Effector memory CD8-positive, alpha-beta T cell (primary cell): ENCODE results near the gene ASPHD1.

Experiments used
- ATAC-seq: fragments of 150-1000 bp; cut with Tn5 transposase; replicated peaks from 2 replicates; pipeline ENCODE4 v1.10.0; 2021; ENCODE audit warnings: mild to moderate bottlenecking, moderate library complexity
- DNase-seq, 3 experiments: peaks; one replicate each; pipeline ENCODE4 v3.0.0; 2021
- H3K27ac Mint-ChIP-seq, 2 donors: one replicate each; pipeline ENCODE4 v1.8.0; 2022; ENCODE audit warnings: mild to moderate bottlenecking in 2 of 2, mixed read lengths in 2 of 2, moderate library complexity in 2 of 2
- H3K27me3 Mint-ChIP-seq, 2 donors: one replicate each; pipeline ENCODE4 v1.8.0; 2022; ENCODE audit warnings: mixed read lengths in 2 of 2
- H3K36me3 Mint-ChIP-seq: one replicate; pipeline ENCODE4 v1.8.0; 2022; ENCODE audit warnings: mild to moderate bottlenecking, moderate library complexity, mixed read lengths; ENCODE audit not compliant: insufficient read depth
- H3K4me1 Mint-ChIP-seq, 2 donors: one replicate each; pipeline ENCODE4 v1.8.0; 2022; ENCODE audit warnings: low read depth in 2 of 2, mixed read lengths in 2 of 2
- H3K4me3 Mint-ChIP-seq, 2 donors: one replicate each; pipeline ENCODE4 v1.8.0; 2022; ENCODE audit warnings: mild to moderate bottlenecking in 2 of 2, mixed read lengths in 2 of 2, moderate library complexity in 2 of 2
- H3K9me3 Mint-ChIP-seq, 2 donors: one replicate each; pipeline ENCODE4 v1.8.0; 2022; ENCODE audit warnings: mixed read lengths in 2 of 2

ASPHD1 gene

DNA sequence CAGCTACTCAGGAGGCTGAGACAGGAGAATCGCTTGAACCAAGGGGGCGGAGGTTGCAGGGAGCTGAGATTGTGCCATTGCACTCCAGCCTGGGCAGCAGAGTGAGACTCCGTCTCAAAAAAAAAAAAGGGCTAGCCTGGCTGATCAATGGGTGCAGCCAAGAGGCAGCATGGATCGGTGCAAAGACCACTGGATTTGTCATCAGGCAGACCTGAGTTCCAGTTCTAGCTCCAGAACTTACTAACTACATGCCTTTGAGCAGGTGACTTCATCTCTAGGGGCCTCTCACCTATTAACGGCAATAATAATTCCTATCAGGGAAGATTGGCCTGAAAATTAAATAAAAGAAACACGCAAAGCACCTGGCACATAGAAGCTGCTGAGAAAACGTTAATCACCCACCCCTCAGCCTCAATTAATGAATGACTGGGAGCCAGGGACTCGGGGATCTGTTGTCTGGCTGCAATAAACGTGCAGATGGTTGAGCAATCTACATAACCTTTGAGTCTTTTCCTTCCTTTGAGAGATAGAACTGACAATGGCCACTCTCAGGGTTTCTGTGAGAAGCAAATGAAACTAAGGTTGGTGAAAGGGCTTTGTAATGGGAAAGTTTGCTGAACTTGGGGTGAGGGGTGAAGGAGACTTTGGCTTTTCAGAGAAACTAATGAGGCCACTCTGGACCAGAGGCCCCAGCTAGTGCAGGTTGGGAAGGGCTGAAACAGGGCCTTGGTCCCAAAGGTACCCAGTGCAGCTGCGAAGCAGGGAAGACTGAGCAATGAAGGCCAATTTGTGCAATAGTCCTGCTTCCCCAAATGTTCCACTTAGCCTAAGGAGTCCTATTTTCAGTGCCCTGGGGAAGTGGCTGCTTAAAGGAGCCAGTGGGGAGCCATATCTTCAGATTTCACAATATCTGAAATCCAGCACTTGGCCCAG lies 8.5 kb upstream of the ASPHD1 start:
- ATAC-seq: no peak
- Mint-ChIP-seq H3K27me3 (peaks cover 15 to 48% of the 10 kb centered on the region in 2 donors), H3K27ac (no peak overlapping the region), H3K9me3 (no peaks in the 10 kb centered on the region), H3K36me3 (no peaks in the 10 kb centered on the region), H3K4me1 (no peaks in the 10 kb centered on the region), H3K4me3 (no peak overlapping the region)
- DNase-seq: no peak

DNA sequence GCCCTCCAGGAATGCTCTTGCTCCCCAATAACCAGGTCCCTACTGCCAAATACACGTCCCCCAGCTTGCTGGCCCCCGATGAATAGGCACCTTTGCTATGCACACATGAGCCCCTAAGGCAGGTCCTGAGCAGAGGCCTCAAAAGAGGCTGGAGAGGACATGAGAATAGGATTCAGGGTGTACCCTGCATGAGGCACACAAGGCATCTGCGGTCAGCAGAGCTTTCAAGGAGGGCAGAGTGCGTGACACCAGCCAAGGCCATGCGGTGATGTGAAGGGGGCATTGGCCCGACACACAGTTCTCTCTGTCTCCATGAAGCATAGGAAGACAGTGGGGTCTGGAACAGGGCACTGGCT lies 7.9 kb upstream of the ASPHD1 start:
- no peaks in the 10 kb centered on the region for H3K9me3 Mint-ChIP-seq
- no peak for DNase-seq
- ATAC-seq: no peak
- H3K27ac Mint-ChIP-seq: no peak overlapping the region
- no peak overlapping the region for H3K4me3 Mint-ChIP-seq
- H3K36me3 Mint-ChIP-seq: no peaks in the 10 kb centered on the region
- H3K27me3 Mint-ChIP-seq: peaks cover 21 to 54% of the 10 kb centered on the region in 2 donors
- no peaks in the 10 kb centered on the region for H3K4me1 Mint-ChIP-seq

DNA sequence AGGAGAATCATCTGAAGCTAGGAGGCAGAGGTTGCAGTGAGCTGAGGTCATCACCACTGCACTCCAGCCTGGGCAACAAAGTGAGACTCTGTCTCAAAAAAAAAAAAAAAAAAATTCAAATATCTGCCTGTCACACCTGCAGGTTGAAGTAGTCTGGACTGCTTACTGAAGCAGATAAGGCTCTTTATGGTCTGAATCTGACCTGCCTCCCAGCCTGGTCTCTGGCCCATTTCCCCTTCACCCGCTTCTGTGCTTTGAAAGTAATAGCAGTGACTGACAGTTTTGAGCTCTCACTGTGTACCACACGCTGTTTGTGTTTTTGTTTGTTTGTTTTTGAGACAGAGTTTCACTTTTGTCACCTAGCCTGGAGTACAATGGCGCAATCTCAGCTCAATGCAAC lies 6.7 kb upstream of the ASPHD1 start:
- Mint-ChIP-seq H3K4me1 (no peaks in the 10 kb centered on the region), H3K27ac (no peak overlapping the region), H3K9me3 (no peaks in the 10 kb centered on the region), H3K27me3 (peaks cover 32 to 62% of the 10 kb centered on the region in 2 donors), H3K36me3 (no peaks in the 10 kb centered on the region), H3K4me3 (no peak overlapping the region)
- no peak for DNase-seq
- no peak for ATAC-seq

DNA sequence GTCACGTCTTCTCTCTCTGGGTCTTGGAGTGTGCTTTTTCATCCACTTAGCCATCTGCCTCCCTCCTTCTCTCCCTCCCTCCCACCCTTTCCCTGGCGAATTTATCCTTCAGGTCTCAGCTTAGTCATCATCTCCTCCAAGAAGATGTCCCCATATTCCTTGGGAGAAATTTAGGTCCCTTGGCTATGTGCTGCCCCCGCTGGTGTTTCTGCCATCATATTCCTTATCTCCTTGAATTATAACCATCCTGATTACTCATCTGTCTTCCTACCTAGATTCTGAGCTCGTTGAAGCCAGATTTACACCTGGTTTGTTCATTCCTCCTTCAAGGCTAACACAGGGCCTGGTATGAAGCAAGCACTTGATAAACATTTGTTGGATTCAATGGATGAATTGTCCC lies 5.9 kb upstream of the ASPHD1 start:
- Mint-ChIP-seq H3K4me1 (no peaks in the 10 kb centered on the region), H3K9me3 (no peaks in the 10 kb centered on the region), H3K27me3 (peaks cover 36 to 62% of the 10 kb centered on the region in 2 donors), H3K36me3 (no peaks in the 10 kb centered on the region), H3K27ac (no peak overlapping the region), H3K4me3 (no peak overlapping the region)
- no peak for ATAC-seq
- no peak for DNase-seq

DNA sequence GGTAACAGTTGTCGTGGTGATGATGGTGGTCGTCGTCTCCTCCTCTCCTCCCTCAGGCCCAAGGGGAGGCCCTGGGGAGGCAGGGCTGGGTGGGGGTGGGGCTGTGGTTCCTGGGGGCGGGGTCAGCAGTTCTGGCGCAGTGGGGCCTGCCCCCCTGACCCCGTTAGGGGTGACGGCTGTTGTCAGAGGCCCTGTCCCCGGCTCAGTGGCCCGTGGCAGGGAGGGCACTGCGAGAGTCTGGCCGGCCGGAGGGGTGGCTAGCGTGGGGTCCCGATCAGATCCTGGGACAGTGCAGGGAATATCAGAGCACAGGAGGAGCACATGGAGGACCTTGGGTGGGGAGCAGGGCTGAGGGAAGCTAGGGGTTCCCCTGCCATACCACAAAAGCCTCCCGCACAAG lies 3.4 kb upstream of the ASPHD1 start:
- H3K27me3 Mint-ChIP-seq: peaks cover 36 to 70% of the 10 kb centered on the region in 2 donors
- no peaks in the 10 kb centered on the region for H3K9me3 Mint-ChIP-seq
- no peaks in the 10 kb centered on the region for H3K36me3 Mint-ChIP-seq
- H3K4me1 Mint-ChIP-seq: peaks cover 1 to 6% of the 10 kb centered on the region in 2 donors
- no peak overlapping the region for H3K27ac Mint-ChIP-seq
- ATAC-seq (no peak), DNase-seq (no peak)
- H3K4me3 Mint-ChIP-seq: no peak overlapping the region

DNA sequence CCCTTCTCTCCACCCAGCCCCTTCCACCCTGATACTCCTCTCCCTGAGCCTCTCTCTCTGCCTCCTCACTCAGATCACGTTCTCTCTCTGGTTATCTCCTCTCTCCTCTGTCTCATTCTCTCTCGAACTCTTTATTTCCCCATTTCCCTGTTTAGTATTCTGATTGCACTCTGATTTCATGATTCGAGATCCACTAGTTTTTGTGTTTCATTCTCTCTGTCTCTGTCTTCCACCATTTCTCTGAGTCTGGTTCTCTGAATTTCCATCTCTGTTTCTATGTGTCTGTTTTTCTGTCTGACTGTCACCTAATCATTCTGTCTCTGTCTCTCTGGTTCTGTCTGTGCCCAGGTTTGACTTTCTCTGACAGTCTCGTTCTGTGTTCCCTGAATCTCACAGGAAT lies 3.0 kb upstream of the ASPHD1 start:
- Mint-ChIP-seq H3K36me3 (no peaks in the 10 kb centered on the region), H3K27ac (no peak overlapping the region), H3K9me3 (no peaks in the 10 kb centered on the region), H3K27me3 (peaks cover 36 to 65% of the 10 kb centered on the region in 2 donors), H3K4me1 (peaks cover 1 to 6% of the 10 kb centered on the region in 2 donors), H3K4me3 (no peak overlapping the region)
- DNase-seq: no peak
- no peak for ATAC-seq

DNA sequence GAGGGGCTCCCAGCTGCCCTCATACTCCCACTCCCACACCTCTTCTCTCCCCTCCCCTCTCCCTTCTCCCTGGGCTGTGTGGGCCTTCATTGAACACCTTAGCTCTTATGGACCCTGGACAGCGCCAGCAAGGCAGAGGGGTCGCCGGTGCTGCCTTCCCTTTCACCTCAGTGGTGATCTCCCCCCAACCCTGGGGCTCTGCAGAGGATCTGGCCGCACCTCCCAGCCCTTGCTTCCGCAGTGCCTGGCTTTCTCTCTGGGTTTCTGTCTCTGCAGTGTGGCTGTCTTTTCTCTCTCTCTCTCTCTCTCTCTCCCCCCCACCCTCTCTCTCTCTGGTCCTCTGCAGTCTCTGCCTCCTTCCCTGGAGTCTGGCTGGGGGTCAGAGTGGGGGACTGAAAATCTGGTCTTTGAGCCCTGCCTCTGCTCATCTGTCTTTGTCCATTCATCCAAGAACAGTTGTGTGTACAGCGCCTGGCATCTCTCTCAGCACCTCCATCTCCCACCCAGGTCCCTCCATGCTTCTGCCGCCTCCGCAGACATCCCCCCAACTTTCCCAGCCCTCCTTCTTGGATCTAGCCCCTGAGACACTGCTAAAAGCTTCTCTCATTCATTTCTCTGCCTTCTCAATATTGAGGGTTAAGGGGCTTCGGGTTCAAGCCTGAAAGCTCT lies 2.0 kb upstream of the ASPHD1 start:
- DNase-seq (no peak), ATAC-seq (no peak)
- Mint-ChIP-seq H3K36me3 (no peaks in the 10 kb centered on the region), H3K4me3 (no peak overlapping the region), H3K27ac (no peak overlapping the region), H3K27me3 (peaks cover 36 to 64% of the 10 kb centered on the region in 2 donors), H3K4me1 (peaks cover 1 to 6% of the 10 kb centered on the region in 2 donors), H3K9me3 (no peaks in the 10 kb centered on the region)

DNA sequence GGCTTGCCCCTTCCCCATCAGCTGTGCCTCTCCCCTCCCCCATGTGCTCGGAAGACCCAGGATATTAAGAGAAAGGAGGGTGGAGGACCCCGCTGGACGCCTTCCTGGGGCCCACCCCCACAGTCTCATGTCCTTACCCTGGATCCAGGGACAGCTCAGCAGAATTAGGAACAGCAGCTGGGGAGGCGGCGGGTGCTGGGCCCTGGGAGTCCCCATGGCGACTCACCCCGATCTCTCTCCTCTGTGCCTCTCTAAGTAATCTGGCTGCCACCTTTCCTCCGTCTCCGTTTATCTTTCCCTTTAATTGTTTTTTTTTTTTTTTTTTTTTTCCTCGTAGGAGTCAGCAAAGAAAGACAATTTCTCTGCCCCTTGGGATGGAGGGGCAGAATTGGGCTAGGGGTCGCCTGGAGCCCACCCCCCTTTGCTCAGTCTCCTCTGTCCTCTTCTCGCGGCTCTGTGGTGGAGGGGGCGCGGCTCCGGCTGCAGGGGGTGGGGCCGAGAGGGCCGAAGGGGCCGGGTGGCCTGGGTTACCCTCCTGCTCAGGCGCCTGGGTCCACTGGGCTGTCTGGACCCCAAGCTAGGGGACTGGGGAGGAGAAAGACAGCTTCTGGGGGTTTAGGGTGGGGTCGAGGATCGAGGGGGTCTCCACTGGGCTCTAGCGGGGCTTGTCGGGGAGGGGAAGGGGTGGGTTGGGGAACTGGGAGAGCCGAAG lies 1.3 kb upstream of the ASPHD1 start:
- Mint-ChIP-seq H3K27ac (no peak overlapping the region), H3K27me3 (peaks cover 36 to 64% of the 10 kb centered on the region in 2 donors), H3K4me3 (no peak overlapping the region), H3K9me3 (no peaks in the 10 kb centered on the region), H3K4me1 (peaks cover 4 to 6% of the 10 kb centered on the region in 2 donors), H3K36me3 (no peaks in the 10 kb centered on the region)
- DNase-seq (no peak), ATAC-seq (no peak)

DNA sequence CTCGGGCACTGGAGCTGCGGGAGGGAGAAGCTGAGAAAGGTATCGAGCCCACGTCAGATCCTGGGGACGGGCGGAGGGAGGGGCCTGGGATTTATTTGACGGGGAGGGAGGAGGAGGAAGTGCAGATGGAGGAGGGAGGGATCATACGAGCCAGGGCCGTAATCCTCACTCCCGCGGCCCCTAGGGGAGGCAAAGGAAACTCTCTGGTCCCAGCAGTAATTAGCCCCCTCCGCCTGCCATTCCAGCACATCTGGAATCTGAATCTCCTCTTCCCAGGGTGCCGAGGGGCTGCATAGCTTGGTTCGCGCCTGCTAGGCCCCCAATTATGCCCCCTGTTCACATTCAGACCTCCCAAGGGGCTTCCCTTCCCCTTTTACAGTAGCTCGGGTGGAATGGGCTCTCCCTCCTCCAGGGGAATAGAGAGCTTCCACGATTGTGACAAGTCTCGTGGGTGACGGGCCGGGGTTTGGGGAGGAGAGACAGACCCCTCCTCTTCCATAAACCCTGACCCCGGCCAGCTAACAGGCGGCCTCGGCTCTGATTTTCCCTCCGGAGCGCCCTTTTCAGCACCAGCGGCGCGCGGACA lies 679 bp upstream of the ASPHD1 start, which contains the start of gene SEZ6L2:
TSS of gene SEZ6L2 (minus strand) at position 35 of the 586 bp plus-strand sequence. CDS start 531 bp downstream, outside the sequence.
- Mint-ChIP-seq H3K9me3 (no peaks in the 10 kb centered on the region), H3K27ac (no peak within 1 kb of the TSS), H3K4me1 (peaks cover 4 to 6% of the 10 kb centered on the region in 2 donors), H3K27me3 (peaks cover 36 to 57% of the 10 kb centered on the region in 2 donors), H3K4me3 (peak within 1 kb of the TSS; percentile 68 to 77), H3K36me3 (no peaks in the 10 kb centered on the region)
- ATAC-seq (no peak), DNase-seq (peak; percentile 78 to 80 (median 79))

DNA sequence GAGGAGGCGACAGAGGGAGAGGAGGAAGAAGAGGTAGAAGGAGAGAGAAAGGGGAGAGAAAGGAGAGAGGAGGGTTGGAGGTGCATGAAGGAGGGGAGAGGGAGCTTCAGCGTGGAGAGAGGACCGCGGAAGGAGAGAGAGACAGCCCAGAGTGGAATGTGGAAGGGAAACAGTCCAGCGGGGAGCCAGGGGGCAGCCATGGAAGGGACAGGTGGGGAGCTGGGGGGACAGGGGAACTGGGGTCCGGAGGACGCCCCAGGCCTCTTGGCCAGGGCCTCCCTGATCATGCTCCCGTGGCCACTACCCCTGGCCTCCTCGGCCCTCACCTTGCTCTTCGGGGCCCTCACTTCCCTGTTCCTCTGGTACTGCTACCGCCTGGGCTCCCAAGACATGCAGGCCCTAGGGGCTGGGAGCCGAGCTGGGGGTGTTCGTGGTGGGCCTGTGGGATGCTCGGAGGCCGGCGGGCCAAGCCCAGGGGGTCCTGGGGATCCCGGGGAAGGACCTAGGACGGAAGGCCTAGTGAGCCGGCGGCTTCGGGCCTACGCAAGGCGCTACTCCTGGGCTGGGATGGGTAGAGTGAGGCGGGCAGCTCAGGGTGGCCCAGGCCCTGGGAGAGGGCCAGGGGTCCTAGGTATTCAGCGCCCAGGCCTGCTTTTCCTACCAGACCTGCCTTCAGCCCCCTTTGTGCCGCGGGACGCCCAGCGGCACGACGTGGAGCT lies 759 bp downstream of the ASPHD1 start:
- ATAC-seq: no peak
- no peak overlapping the region for H3K27ac Mint-ChIP-seq

DNA sequence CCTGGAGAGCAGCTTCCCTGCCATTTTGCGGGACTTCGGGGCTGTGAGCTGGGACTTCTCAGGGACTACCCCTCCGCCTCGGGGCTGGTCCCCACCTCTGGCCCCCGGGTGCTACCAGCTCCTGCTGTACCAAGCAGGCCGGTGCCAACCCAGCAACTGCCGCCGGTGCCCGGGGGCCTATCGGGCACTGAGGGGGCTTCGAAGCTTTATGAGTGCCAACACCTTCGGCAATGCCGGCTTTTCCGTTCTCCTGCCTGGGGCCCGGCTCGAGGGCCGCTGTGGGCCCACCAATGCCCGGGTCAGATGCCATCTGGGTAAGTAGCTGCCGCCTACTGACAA lies 1.3 kb downstream of the ASPHD1 start:
- no peaks in the 10 kb centered on the region for H3K36me3 Mint-ChIP-seq
- H3K9me3 Mint-ChIP-seq: no peaks in the 10 kb centered on the region
- H3K27me3 Mint-ChIP-seq: peaks cover 22 to 37% of the 10 kb centered on the region in 2 donors
- H3K4me1 Mint-ChIP-seq: peaks cover 4 to 6% of the 10 kb centered on the region in 2 donors
- DNase-seq (no peak), ATAC-seq (no peak)
- peak overlapping the region; percentile 57 to 65 for H3K4me3 Mint-ChIP-seq
- H3K27ac Mint-ChIP-seq: no peak overlapping the region

More for the DNA sequence above, 759 bp downstream of the ASPHD1 start:
- Mint-ChIP-seq H3K4me3 (peak overlapping the region; percentile 68 to 77), H3K36me3 (no peaks in the 10 kb centered on the region), H3K4me1 (peaks cover 4 to 6% of the 10 kb centered on the region in 2 donors), H3K27me3 (peaks cover 26 to 43% of the 10 kb centered on the region in 2 donors), H3K9me3 (no peaks in the 10 kb centered on the region)
- no peak for DNase-seq

DNA sequence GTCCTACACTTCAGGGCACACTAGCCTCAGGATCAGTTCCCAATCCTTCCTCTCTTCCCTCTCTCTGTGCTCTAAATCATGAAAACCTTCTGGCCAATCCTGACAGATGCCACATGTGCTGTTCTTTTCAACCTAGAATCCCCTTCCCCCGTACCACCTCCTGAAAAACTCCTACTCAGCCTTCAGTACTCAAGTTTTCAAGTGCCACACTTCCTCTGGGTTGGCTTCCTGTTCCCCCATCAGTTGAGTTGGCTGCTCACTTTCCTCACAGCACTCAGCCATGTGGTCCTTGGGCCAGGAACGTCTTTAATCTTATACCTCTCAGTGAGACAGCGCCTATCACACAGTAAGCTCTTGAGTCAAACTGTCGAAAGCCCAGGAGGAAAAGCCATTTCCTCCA lies 3.3 kb downstream of the ASPHD1 start:
- DNase-seq: no peak
- H3K36me3 Mint-ChIP-seq: peaks cover 4% of the 10 kb centered on the region
- no peaks in the 10 kb centered on the region for H3K9me3 Mint-ChIP-seq
- H3K4me3 Mint-ChIP-seq: no peak overlapping the region
- peaks cover 4 to 17% of the 10 kb centered on the region in 2 donors for H3K27me3 Mint-ChIP-seq
- peaks cover 4 to 6% of the 10 kb centered on the region in 2 donors for H3K4me1 Mint-ChIP-seq
- H3K27ac Mint-ChIP-seq: no peak overlapping the region
- no peak for ATAC-seq

DNA sequence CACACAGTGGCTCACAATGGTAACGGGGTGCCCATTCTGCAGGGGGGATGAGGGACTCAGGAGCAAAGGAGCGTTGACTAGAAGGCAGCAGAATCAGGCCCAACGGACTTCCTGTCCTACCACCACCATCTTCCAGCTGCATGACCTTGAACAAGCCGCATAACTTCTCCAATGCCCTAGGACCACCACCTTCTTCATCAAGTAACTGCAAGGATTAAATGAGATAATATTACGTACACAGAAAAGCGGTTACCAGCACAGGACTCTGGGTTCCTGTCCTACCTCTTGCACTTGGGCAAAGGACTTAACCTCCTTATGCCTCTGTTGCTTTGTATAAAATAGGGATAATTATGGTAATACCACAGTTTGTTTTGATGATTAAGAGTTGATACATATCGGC lies 4.7 kb downstream of the ASPHD1 start:
- Mint-ChIP-seq H3K9me3 (no peaks in the 10 kb centered on the region), H3K4me1 (peaks cover 4 to 6% of the 10 kb centered on the region in 2 donors), H3K36me3 (peaks cover 4% of the 10 kb centered on the region), H3K27me3 (peaks cover 0 to 11% of the 10 kb centered on the region in 2 donors), H3K4me3 (no peak overlapping the region), H3K27ac (no peak overlapping the region)
- DNase-seq (no peak), ATAC-seq (no peak)
